Thoracic aorta (tissue), 2 donors: ENCODE measurements around the gene DMTF1. TPM values are rescaled to one million over a fixed set of nuclear protein-coding genes. Genes with fewer than 3 reads are reported as not detected.
"Not testable (repeated sequence)": the region's sequence is repeated elsewhere in the genome, so short reads cannot be mapped to it uniquely, and the experiment has no call there.

Source experiments
- ATAC-seq: fragments of 150-250 bp; one replicate; pipeline ENCODE4 v1.8.0; 2017; ENCODE audit warnings: low read depth; ENCODE audit not compliant: insufficient number of reproducible peaks, low FRiP score
- DNase-seq: peaks from one replicate; pipeline ENCODE4 v3.0.0-alpha.2; 2020; ENCODE audit warnings: low spot score
- H3K27ac ChIP-seq, 2 donors: fragments of 200-600 bp; sonication (generic); 1 replicate in 1 of 2; 2 replicates in 1 of 2; pipeline ENCODE4 v1.5.1; 2016; ENCODE audit warnings: mild to moderate bottlenecking in 2 of 2, moderate library complexity in 2 of 2
- H3K27me3 ChIP-seq: fragments of 200-600 bp; sonication (generic); replicated peaks from 2 replicates; pipeline ENCODE4 v1.6.0; 2016; ENCODE audit warnings: mild to moderate bottlenecking; ENCODE audit not compliant: insufficient read depth
- H3K36me3 ChIP-seq: fragments of 200-600 bp; sonication (generic); one replicate; pipeline ENCODE4 v1.5.1; 2016
- H3K4me1 ChIP-seq, 2 donors: fragments of 200-600 bp; sonication (generic); 1 replicate in 1 of 2; 2 replicates in 1 of 2; pipeline versions ENCODE4 v1.5.1 to v1.6.0; 2016; ENCODE audit warnings: low read depth in 2 of 2, mild to moderate bottlenecking in 1 of 2; ENCODE audit not compliant: control insufficient read depth in 1 of 2
- H3K4me3 ChIP-seq: fragments of 200-600 bp; sonication (generic); 2 replicates; pipeline ENCODE4 v1.5.1; 2016; ENCODE audit warnings: mild to moderate bottlenecking
- H3K9me3 ChIP-seq: fragments of 200-600 bp; sonication (generic); 2 replicates; pipeline ENCODE4 v1.5.1; 2016
- total RNA-seq, 2 donors: library from RNA; depleted of rRNA; stranded (reverse); fragments of >200 nt; gene quantifications; one replicate each; pipeline versions ENCODE4 v1.1.0 to v1.2.3, GENCODE V29; 2016
- TF ChIP-seq, protein P1 (sequence below): fragments of 200-600 bp; sonication (generic); IDR thresholded peaks from one replicate; pipeline ENCODE4 v1.5.1; 2019; ENCODE audit warnings: antibody characterized with exemption

The DMTF1 gene
- total RNA-seq, 2 donors from 2014 or later: 108 to 172 TPM

DNA sequence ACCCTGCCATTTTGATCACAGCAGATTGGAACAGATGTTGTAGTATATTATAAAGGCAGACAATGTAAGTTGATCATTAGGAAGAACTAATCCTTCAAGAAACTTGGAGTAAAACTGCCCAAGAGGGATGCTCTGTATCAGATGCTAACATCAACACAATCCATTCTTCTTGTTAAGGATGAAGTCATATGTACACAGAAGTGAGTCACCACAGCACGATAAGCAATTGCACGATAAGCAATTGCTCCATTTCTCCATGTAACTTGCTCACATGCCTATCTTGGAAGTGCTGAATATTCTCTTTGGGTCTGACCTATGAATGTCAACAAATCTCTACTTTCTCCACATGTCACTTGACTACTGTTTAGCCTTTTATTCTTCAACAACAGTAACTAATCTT lies 41.5 kb upstream of the DMTF1 start:
- TF ChIP-seq, protein P1, sequence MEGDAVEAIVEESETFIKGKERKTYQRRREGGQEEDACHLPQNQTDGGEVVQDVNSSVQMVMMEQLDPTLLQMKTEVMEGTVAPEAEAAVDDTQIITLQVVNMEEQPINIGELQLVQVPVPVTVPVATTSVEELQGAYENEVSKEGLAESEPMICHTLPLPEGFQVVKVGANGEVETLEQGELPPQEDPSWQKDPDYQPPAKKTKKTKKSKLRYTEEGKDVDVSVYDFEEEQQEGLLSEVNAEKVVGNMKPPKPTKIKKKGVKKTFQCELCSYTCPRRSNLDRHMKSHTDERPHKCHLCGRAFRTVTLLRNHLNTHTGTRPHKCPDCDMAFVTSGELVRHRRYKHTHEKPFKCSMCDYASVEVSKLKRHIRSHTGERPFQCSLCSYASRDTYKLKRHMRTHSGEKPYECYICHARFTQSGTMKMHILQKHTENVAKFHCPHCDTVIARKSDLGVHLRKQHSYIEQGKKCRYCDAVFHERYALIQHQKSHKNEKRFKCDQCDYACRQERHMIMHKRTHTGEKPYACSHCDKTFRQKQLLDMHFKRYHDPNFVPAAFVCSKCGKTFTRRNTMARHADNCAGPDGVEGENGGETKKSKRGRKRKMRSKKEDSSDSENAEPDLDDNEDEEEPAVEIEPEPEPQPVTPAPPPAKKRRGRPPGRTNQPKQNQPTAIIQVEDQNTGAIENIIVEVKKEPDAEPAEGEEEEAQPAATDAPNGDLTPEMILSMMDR: no peak
- H3K4me3 ChIP-seq: no peak overlapping the region
- no peak overlapping the region for H3K27ac ChIP-seq
- no peaks in the 10 kb centered on the region for H3K27me3 ChIP-seq
- no peaks in the 10 kb centered on the region for H3K9me3 ChIP-seq
- ATAC-seq: no peak
- H3K4me1 ChIP-seq: no peaks in the 10 kb centered on the region
- no peaks in the 10 kb centered on the region for H3K36me3 ChIP-seq
- DNase-seq: no peak

DNA sequence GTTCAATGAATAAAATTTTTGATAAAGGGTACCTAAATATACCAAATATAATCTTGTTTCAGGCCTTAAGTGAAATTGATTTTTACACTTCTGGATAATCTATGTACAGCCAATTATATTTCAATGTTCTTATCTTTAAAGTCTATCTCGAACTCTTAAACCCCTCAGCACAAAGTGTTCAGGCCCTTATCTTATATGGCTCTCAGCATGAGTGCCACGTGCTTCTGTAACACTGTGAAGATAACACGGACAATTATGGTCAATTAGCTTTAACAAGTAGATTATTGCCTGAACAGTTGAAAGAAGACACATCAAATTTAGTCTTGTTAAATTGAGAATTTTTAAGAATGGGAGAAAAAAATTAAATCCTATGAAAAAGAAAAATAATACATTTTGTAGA lies 40.4 kb upstream of the DMTF1 start:
- no peaks in the 10 kb centered on the region for H3K9me3 ChIP-seq
- H3K27ac ChIP-seq: no peak overlapping the region
- H3K4me1 ChIP-seq: no peaks in the 10 kb centered on the region
- DNase-seq (no peak), ATAC-seq (no peak)
- no peak overlapping the region for H3K4me3 ChIP-seq
- no peaks in the 10 kb centered on the region for H3K27me3 ChIP-seq
- TF ChIP-seq, protein P1: no peak
- no peaks in the 10 kb centered on the region for H3K36me3 ChIP-seq

DNA sequence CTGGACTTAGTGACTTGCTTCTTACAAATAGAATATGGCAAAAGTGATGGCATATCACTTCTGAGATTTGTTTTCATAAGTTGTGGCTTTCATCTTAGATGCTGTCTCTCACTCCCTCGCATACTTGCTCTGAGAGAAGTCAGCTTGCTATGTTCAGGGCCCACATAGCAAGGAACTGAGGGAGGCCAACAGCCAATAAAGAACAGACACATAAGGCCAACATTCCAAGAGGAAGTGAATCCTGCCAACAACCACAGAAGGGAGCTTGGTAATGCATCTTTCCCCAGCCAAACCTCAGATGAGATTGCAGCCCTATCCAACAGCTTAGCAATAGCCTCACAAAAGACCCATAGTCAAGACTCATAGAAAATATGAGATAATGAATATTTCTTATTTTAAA lies 39.2 kb upstream of the DMTF1 start:
- Histone ChIP-seq H3K9me3 (no peaks in the 10 kb centered on the region), H3K4me3 (no peak overlapping the region), H3K27me3 (no peaks in the 10 kb centered on the region), H3K27ac (no peak overlapping the region), H3K4me1 (no peaks in the 10 kb centered on the region), H3K36me3 (no peaks in the 10 kb centered on the region)
- DNase-seq (no peak), ATAC-seq (no peak)
- TF ChIP-seq, protein P1: no peak

DNA sequence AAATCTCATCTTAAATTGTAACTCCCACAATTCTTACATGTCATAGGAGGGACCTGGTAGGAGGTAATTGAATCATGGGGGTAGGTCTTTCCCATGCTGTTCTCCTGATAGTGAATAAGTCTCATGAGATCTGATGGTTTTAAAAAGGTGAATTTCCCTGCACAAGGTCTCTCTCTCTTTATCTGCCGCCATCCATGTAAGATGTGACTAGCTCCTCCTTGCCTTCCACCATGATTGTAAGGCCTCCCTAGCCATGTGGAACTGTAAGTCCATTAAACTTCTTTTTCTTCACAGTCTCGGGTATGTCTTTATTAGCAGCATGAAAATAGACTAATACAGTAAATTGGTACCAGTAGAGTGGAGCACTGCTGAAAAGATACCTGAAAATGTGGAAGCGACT lies 38.3 kb upstream of the DMTF1 start:
- not testable (repeated sequence) for H3K36me3 ChIP-seq, H3K4me3 ChIP-seq, ATAC-seq, H3K9me3 ChIP-seq, H3K4me1 ChIP-seq, H3K27ac ChIP-seq, H3K27me3 ChIP-seq, DNase-seq

DNA sequence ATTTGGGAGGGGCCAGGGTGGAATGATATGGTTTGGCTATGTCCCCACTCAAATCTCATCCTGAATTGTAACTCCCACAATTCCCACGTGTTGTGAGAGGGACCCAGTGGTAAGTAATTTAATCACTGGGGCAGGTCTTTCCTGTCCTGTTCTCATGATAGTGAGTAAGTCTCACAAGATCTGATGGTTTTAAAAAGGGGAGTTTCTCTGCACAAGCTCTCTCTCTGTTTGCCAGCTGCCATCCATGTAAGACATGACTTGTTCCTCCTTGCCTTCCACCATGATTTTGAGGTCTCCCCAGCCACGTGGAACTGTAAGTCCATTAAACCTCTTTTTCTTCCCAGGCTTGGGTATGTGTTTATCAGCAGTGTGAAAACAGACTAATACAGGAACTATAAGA lies 36.5 kb upstream of the DMTF1 start:
- not testable (repeated sequence) for H3K4me1 ChIP-seq, H3K27ac ChIP-seq, ATAC-seq, H3K9me3 ChIP-seq, DNase-seq, H3K36me3 ChIP-seq, H3K27me3 ChIP-seq, H3K4me3 ChIP-seq

DNA sequence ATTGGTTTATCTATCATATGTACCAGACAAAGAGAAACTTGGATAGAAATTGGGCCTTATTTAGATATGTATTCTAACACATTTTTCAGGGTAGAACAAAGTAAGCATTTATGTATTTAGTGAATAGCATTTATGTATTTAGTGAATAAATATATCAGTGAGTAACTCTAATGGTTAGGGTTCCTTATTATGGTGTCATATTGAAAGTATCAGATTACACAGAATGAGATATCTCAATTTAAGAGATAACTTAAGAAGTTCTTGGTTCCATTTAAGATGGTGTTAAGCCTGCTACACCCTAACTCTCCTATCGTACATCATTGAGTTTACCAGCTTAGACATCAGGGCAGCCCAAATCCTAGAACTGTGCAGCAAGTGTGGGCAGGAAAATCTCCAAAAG lies 35.9 kb upstream of the DMTF1 start:
- no peak overlapping the region for H3K27ac ChIP-seq
- DNase-seq (no peak), ATAC-seq (no peak)
- H3K4me1 ChIP-seq: no peaks in the 10 kb centered on the region
- TF ChIP-seq, protein P1: no peak
- H3K36me3 ChIP-seq: no peaks in the 10 kb centered on the region
- H3K9me3 ChIP-seq: no peaks in the 10 kb centered on the region
- H3K4me3 ChIP-seq: no peak overlapping the region
- no peaks in the 10 kb centered on the region for H3K27me3 ChIP-seq
